ENCODE data around the gene TIMM44. TPM values are rescaled to one million over a fixed set of nuclear protein-coding genes. Genes with fewer than 3 reads are reported as not detected.

The TIMM44 gene
- polyA plus RNA-seq, 1 of the 3 experiments (the other 2 are of a cell fraction) = 49.7 TPM

DNA sequence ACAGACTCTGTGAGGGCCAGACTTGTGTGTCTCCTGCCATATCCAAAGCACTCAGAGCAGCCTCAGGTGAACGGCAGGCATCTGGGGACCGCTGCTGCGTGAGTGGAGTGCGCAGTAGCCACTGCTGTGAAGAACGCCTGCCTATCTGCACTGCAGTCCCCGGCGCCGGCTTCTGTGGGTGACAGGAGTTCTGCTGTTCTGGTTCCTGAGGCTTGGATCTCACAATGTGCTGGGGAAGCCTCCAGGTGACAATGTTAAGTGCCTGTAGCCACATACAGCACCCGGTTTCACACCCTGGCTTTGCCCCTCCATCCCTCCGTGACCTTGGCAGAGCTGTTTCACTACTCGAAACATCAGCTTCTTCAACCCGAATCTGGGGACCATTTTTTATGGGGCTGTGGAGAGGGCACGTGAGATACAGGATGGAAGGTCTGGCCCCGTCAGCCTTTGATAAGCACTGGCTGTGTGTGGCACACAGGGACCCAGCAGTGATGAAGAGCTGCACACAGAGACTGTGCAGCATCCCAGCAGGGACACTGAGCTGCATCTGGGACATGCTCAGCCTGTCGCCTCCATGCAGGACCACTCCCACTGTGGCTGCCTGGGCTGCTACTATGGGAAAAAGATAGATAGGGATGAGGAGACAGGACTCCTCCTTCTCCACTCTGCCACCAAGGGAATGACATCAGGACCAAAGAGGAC lies 33.7 kb upstream of the TIMM44 start (continued):
- no peak for TF ChIP-seq REST (IDR thresholded peaks at IDR 0.05; ENCODE audit: low read depth, low read length)
- no peak for TF ChIP-seq RXRA (IDR thresholded peaks at IDR 0.05; ENCODE audit: borderline replicate concordance, low read depth)
- TF ChIP-seq MXI1 (IDR thresholded peaks at IDR 0.05; ENCODE audit: low read depth, low read length) = no peak
- no peak for TF ChIP-seq FOXM1 (IDR thresholded peaks at IDR 0.05; ENCODE audit: low read depth)
- no peak for TF ChIP-seq MEF2A (IDR thresholded peaks at IDR 0.05; ENCODE audit: borderline replicate concordance, low read depth)
- TF ChIP-seq USF1 (IDR thresholded peaks at IDR 0.05; ENCODE audit: borderline replicate concordance, low read depth) = no peak
- no peak for TF ChIP-seq FOXJ3 (CRISPR knock-in tag; IDR thresholded peaks at IDR 0.05)

DNA sequence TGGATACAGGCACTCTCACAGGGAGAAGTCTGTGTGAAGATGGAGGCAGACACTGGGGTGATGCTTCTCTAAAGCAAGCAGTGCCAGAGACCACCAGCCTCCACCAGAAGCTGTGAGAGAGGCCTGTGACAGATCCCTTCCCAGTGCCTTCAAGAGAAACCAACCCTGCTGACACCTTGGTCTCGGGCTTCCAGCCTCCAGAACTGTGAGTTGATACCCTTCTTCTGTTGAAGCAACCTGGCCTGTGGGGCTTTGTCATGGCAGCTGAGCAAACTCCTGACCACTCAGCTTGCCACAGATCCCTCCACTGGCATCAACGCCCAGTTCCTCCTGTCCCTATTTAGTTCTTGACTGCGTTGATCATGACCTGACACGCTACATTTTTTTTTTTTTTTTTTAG lies 33.0 kb upstream of the TIMM44 start:
- no peak for TF ChIP-seq USF1 (IDR thresholded peaks at IDR 0.05; ENCODE audit: borderline replicate concordance, low read depth)

DNA sequence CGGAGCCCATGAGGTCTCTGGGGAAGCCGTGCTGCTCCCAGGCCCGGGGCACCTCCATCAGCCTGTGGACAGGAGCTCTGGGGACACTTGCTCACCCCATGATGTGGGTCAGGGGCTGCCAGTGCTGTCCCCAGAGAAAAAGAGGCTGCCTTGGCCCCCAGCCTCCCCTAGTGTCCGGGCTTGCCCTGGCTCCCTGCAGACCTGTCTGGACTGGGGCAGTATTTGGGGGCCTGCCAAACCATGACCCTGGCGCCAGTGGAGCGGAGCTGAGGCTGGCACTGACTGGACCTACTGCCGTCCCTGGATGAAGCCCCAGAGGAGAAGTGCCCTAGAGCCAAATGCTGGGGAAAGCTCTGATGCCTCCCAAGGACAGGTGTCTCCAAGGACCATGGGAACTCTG lies 31.6 kb upstream of the TIMM44 start:
- Histone ChIP-seq H3K79me2 (ENCODE audit: insufficient read depth) (peaks cover 8% of the 10 kb centered on the region; the same call in 1 of the 2 replicates), H3K4me2 (no peak overlapping the region), H3K9me3 (no peaks in the 10 kb centered on the region), H3K4me3 (ENCODE audit: low read depth in 2 of 2, low read length in 1 of 2) (no peak overlapping the region), H3K36me3 (replicated peaks in 1 of 2; ENCODE audit: control insufficient read depth in 1 of 2, insufficient read depth in 2 of 2, low read length in 1 of 2) (peaks cover 0 to 69% of the 10 kb centered on the region in 2 experiments), H3K27ac (ENCODE audit: low read depth in 2 of 2, low read length in 1 of 2) (no peak overlapping the region; a peak in 1 of 4 replicates), H3F3A (replicated peaks; ENCODE audit: insufficient read depth) (no peaks in the 10 kb centered on the region), H3K4me1 (ENCODE audit: control insufficient read depth in 1 of 2, insufficient read depth in 2 of 2, low read depth in 1 of 2, low read length in 1 of 2) (no peaks in the 10 kb centered on the region), H3K9ac (no peak overlapping the region), H4K20me1 (ENCODE audit: insufficient read depth) (peaks cover 33% of the 10 kb centered on the region), H3K9me2 (no peaks in the 10 kb centered on the region), H3K27me3 (ENCODE audit: insufficient read depth) (no peaks in the 10 kb centered on the region), H2AFZ (ENCODE audit: low read depth) (no peak overlapping the region)
- TF ChIP-seq SMC3 (IDR thresholded peaks at IDR 0.05; ENCODE audit: low read depth, low read length) = no peak
- TF ChIP-seq RFX5 (IDR thresholded peaks at IDR 0.05; ENCODE audit: low read length) = no peak
- no peak for TF ChIP-seq TEAD4 (IDR thresholded peaks at IDR 0.05; ENCODE audit: borderline replicate concordance, insufficient read depth)
- TF ChIP-seq NFIC (IDR thresholded peaks at IDR 0.05; ENCODE audit: borderline replicate concordance) = no peak
- TF ChIP-seq MXI1 (IDR thresholded peaks at IDR 0.05; ENCODE audit: low read depth, low read length) = no peak
- TF ChIP-seq REST (IDR thresholded peaks at IDR 0.05; ENCODE audit: low read depth, low read length) = no peak
- no peak for TF ChIP-seq EP300 (IDR thresholded peaks at IDR 0.05; ENCODE audit: borderline replicate concordance in 1 of 2, low read depth in 1 of 2, low read length in 1 of 2)
- TF ChIP-seq FOXM1 (IDR thresholded peaks at IDR 0.05; ENCODE audit: low read depth) = no peak
- POLR2A ChIA-PET = no interaction called here
- 100% methylated on average over 2 of the region's 7 CpGs for WGBS (ENCODE audit: low lambda C conversion rate)
- DNase-seq = no peak
- CTCF ChIA-PET = interaction anchor here (1.5 to 9.1 kb wide), 3 partner anchors 25 to 31 kb away, joined by 3 to 81 read pairs (median 4); partner anchors contain the start of gene ELAVL1

More for the DNA sequence above, 33.0 kb upstream of the TIMM44 start:
- no peak overlapping the region for H3K27ac ChIP-seq (ENCODE audit: low read depth in 2 of 2, low read length in 1 of 2)
- H3K27me3 ChIP-seq (ENCODE audit: insufficient read depth) = no peaks in the 10 kb centered on the region
- H3K79me2 ChIP-seq (ENCODE audit: insufficient read depth) = peaks cover 10% of the 10 kb centered on the region; the same call in 1 of the 2 replicates
- POLR2A ChIA-PET = no interaction called here
- no peak overlapping the region for H2AFZ ChIP-seq (ENCODE audit: low read depth)
- no peak overlapping the region for H3K4me2 ChIP-seq
- no peaks in the 10 kb centered on the region for H3F3A ChIP-seq (replicated peaks; ENCODE audit: insufficient read depth)
- H3K9ac ChIP-seq = no peak overlapping the region
- H3K9me3 ChIP-seq = no peaks in the 10 kb centered on the region
- H3K4me3 ChIP-seq (ENCODE audit: low read depth in 2 of 2, low read length in 1 of 2) = no peak overlapping the region
- peaks cover 0 to 80% of the 10 kb centered on the region in 2 experiments for H3K36me3 ChIP-seq (replicated peaks in 1 of 2; ENCODE audit: control insufficient read depth in 1 of 2, insufficient read depth in 2 of 2, low read length in 1 of 2)
- DNase-seq = no peak
- no peaks in the 10 kb centered on the region for H3K9me2 ChIP-seq
- WGBS (ENCODE audit: low lambda C conversion rate) = 91% methylated on average over 4 of the region's 4 CpGs
- H4K20me1 ChIP-seq (ENCODE audit: insufficient read depth) = 0 out of 2 replicates have a peak, but pooled peaks cover 22% of the 10 kb centered on the region
- CTCF ChIA-PET = interaction anchor here (0.7 to 1.5 kb wide), 3 partner anchors 26 to 1624 kb away, joined by 3 to 4 read pairs (median 3); no protein-coding TSS in a partner anchor
- H3K4me1 ChIP-seq (ENCODE audit: control insufficient read depth in 1 of 2, insufficient read depth in 2 of 2, low read depth in 1 of 2, low read length in 1 of 2) = no peaks in the 10 kb centered on the region

Data from SK-N-SH (cell line).